DOHH2 (cell line): ENCODE results near the gene TMEM161A.

Experiments
- H3F3A ChIP-seq: fragments of 200-600 bp; sonication (generic), shearing (Covaris generic); 2 replicates; pipeline ENCODE4 v1.6.0; 2016; ENCODE audit warnings: antibody characterized with exemption, mild to moderate bottlenecking; ENCODE audit not compliant: control insufficient read depth, insufficient read depth
- H3K27ac ChIP-seq: fragments of 200-600 bp; sonication (generic); 2 replicates; pipeline ENCODE4 v1.5.1; 2014; ENCODE audit warnings: low read depth, mild to moderate bottlenecking, low read length, moderate library complexity
- H3K27me3 ChIP-seq: fragments of 200-600 bp; sonication (generic); 2 replicates; pipeline ENCODE4 v1.6.1; 2014; ENCODE audit warnings: mild to moderate bottlenecking, low read length, mixed read lengths; ENCODE audit not compliant: control insufficient read depth
- H3K36me3 ChIP-seq: fragments of 200-600 bp; sonication (generic); 2 replicates; pipeline ENCODE4 v1.6.1; 2014; ENCODE audit warnings: mild to moderate bottlenecking, low read length, moderate library complexity, mixed read lengths; ENCODE audit not compliant: control insufficient read depth
- H3K4me1 ChIP-seq: fragments of 200-600 bp; sonication (generic); 2 replicates; pipeline ENCODE4 v1.6.1; 2014; ENCODE audit warnings: mild to moderate bottlenecking, low read length, mixed read lengths; ENCODE audit not compliant: control insufficient read depth
- H3K4me2 ChIP-seq: fragments of 200-600 bp; sonication (generic); 2 replicates; pipeline ENCODE4 v1.6.0; 2014; ENCODE audit warnings: mild to moderate bottlenecking, low read length, moderate library complexity
- H3K4me3 ChIP-seq: fragments of 200-600 bp; sonication (generic); 2 replicates; pipeline ENCODE4 v1.5.1; 2014; ENCODE audit warnings: mild to moderate bottlenecking, low read length, mixed read lengths
- H3K79me2 ChIP-seq: fragments of 200-600 bp; sonication (generic); 2 replicates; pipeline ENCODE4 v1.6.1; 2014; ENCODE audit warnings: mild to moderate bottlenecking, low read length, mixed read lengths; ENCODE audit not compliant: control insufficient read depth
- H3K9me2 ChIP-seq: fragments of 200-600 bp; sonication (generic); replicated peaks from 2 replicates; pipeline ENCODE4 v1.6.1; 2014; ENCODE audit warnings: mild to moderate bottlenecking, low read length, mixed read lengths; ENCODE audit not compliant: control insufficient read depth
- H3K9me3 ChIP-seq: fragments of 200-600 bp; sonication (generic); 2 replicates; pipeline ENCODE4 v1.6.1; 2014; ENCODE audit warnings: antibody characterized with exemption, low read length, mixed read lengths; ENCODE audit not compliant: control insufficient read depth, insufficient read depth
- H4K20me1 ChIP-seq: fragments of 200-600 bp; sonication (generic); 2 replicates; pipeline ENCODE4 v1.6.0; 2014; ENCODE audit warnings: low read depth, mild to moderate bottlenecking, antibody characterized with exemption, low read length, moderate library complexity; ENCODE audit not compliant: control insufficient read depth, insufficient read depth
- EZH2phosphoT487 ChIP-seq: fragments of 200-600 bp; sonication (generic); IDR thresholded peaks from 2 replicates; pipeline ENCODE4 v1.6.1; 2017; ENCODE audit warnings: borderline replicate concordance, mild to moderate bottlenecking, antibody characterized with exemption, low read length, moderate library complexity, mixed read lengths
- TF ChIP-seq, protein P1 (sequence below): fragments of 200-600 bp; sonication (generic); IDR thresholded peaks from one replicate; pipeline ENCODE4 v1.5.1; 2014; ENCODE audit warnings: antibody characterized with exemption, mild to moderate bottlenecking, low read depth, low read length; ENCODE audit not compliant: poor library complexity, severe bottlenecking

The TMEM161A gene

GRCh38 chr19:19145281-19145680 lies 7.0 kb upstream of the TMEM161A start:
- peaks cover 50% of the 10 kb centered on the region for H3F3A ChIP-seq
- peaks cover 57% of the 10 kb centered on the region for H3K36me3 ChIP-seq

GRCh38 chr19:19142347-19142746 lies 4.1 kb upstream of the TMEM161A start:
- TF ChIP-seq, protein P1, sequence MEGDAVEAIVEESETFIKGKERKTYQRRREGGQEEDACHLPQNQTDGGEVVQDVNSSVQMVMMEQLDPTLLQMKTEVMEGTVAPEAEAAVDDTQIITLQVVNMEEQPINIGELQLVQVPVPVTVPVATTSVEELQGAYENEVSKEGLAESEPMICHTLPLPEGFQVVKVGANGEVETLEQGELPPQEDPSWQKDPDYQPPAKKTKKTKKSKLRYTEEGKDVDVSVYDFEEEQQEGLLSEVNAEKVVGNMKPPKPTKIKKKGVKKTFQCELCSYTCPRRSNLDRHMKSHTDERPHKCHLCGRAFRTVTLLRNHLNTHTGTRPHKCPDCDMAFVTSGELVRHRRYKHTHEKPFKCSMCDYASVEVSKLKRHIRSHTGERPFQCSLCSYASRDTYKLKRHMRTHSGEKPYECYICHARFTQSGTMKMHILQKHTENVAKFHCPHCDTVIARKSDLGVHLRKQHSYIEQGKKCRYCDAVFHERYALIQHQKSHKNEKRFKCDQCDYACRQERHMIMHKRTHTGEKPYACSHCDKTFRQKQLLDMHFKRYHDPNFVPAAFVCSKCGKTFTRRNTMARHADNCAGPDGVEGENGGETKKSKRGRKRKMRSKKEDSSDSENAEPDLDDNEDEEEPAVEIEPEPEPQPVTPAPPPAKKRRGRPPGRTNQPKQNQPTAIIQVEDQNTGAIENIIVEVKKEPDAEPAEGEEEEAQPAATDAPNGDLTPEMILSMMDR = no peak
- no peak for TF ChIP-seq EZH2phosphoT487
- H3K79me2 ChIP-seq = peaks cover 8% of the 10 kb centered on the region
- H3K27me3 ChIP-seq = no peaks in the 10 kb centered on the region

More at GRCh38 chr19:19145281-19145680, 7.0 kb upstream of the TMEM161A start:
- peaks cover 3% of the 10 kb centered on the region; the same call in 1 of the 2 replicates for H3K79me2 ChIP-seq
- no peaks in the 10 kb centered on the region for H4K20me1 ChIP-seq
- H3K4me3 ChIP-seq = peak overlapping the region; percentile 24; the same call in 1 of the 2 replicates
- peak overlapping the region; percentile 50 for H3K4me2 ChIP-seq
- TF ChIP-seq, protein P1 = no peak
- no peak for TF ChIP-seq EZH2phosphoT487
- no peaks in the 10 kb centered on the region for H3K27me3 ChIP-seq
- peak overlapping the region; percentile 78 for H3K27ac ChIP-seq
- H3K9me2 ChIP-seq = no peaks in the 10 kb centered on the region
- H3K4me1 ChIP-seq = peaks cover 65% of the 10 kb centered on the region
- H3K9me3 ChIP-seq = no peaks in the 10 kb centered on the region

GRCh38 chr19:19140476-19140875 lies 2.2 kb upstream of the TMEM161A start:
- Histone ChIP-seq H3K27me3 (no peaks in the 10 kb centered on the region), H3K4me2 (no peak overlapping the region), H3K4me1 (peaks cover 51% of the 10 kb centered on the region), H3K4me3 (no peak overlapping the region), H4K20me1 (no peaks in the 10 kb centered on the region), H3K9me2 (no peaks in the 10 kb centered on the region), H3K79me2 (peaks cover 15% of the 10 kb centered on the region), H3K36me3 (peaks cover 17% of the 10 kb centered on the region), H3K9me3 (no peaks in the 10 kb centered on the region), H3K27ac (no peak overlapping the region), H3F3A (peaks cover 43% of the 10 kb centered on the region)
- TF ChIP-seq, protein P1 = no peak
- no peak for TF ChIP-seq EZH2phosphoT487

More at GRCh38 chr19:19142347-19142746, 4.1 kb upstream of the TMEM161A start:
- Histone ChIP-seq H3K27ac (no peak overlapping the region), H4K20me1 (no peaks in the 10 kb centered on the region), H3K9me2 (no peaks in the 10 kb centered on the region), H3K4me1 (peaks cover 63% of the 10 kb centered on the region), H3K4me2 (no peak overlapping the region), H3K36me3 (peaks cover 33% of the 10 kb centered on the region), H3K4me3 (no peak overlapping the region), H3K9me3 (no peaks in the 10 kb centered on the region), H3F3A (peaks cover 48% of the 10 kb centered on the region)
